Measurements from ENCODE around the gene OTUD4. TPM values are rescaled to one million over a fixed set of nuclear protein-coding genes. Genes with fewer than 3 reads are reported as not detected.

Gene OTUD4
- total RNA-seq, 1 experiment from 2014 or later: 13.6 TPM

DNA sequence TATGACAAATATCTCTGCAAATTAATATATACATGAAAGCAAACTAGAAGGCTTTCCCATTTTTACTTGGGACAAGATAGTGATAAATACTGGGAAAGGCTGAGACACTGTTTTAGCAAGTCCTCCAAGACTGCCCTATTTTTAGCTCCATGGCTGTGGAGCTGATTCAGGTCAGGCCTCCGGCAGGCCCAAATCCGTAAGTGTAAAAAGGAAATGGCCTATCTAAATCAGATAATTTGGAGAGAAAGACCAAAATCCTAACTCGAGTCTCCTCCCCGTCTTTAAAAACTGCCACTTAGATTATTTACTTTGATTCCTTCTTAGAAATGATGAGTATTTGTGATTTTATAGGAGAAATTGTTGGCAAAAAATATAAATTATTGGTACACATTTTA, 2.9 kb downstream of the OTUD4 start:
- TF ChIP-seq, protein P1, sequence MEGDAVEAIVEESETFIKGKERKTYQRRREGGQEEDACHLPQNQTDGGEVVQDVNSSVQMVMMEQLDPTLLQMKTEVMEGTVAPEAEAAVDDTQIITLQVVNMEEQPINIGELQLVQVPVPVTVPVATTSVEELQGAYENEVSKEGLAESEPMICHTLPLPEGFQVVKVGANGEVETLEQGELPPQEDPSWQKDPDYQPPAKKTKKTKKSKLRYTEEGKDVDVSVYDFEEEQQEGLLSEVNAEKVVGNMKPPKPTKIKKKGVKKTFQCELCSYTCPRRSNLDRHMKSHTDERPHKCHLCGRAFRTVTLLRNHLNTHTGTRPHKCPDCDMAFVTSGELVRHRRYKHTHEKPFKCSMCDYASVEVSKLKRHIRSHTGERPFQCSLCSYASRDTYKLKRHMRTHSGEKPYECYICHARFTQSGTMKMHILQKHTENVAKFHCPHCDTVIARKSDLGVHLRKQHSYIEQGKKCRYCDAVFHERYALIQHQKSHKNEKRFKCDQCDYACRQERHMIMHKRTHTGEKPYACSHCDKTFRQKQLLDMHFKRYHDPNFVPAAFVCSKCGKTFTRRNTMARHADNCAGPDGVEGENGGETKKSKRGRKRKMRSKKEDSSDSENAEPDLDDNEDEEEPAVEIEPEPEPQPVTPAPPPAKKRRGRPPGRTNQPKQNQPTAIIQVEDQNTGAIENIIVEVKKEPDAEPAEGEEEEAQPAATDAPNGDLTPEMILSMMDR (conservative IDR thresholded peaks at IDR 0.05; ENCODE audit: low read depth, low read length): no peak
- TF ChIP-seq EZH2phosphoT487 (IDR thresholded peaks at IDR 0.05; ENCODE audit: borderline replicate concordance, low read length) (no peak), EZH2 (IDR thresholded peaks at IDR 0.05; ENCODE audit: low read length, unreplicated experiment) (no peak)
- Histone ChIP-seq H3K27ac (ENCODE audit: low read length) (peak overlapping the region; percentile 15), H3K36me3 (ENCODE audit: low read depth, low read length) (peaks cover 15% of the 10 kb centered on the region), H2AFZ (ENCODE audit: low read length) (no peak overlapping the region), H3K4me1 (ENCODE audit: insufficient read depth, low read length) (peaks cover 21% of the 10 kb centered on the region), H3K4me3 (ENCODE audit: low read length) (peak overlapping the region; percentile 87), H3K9me3 (ENCODE audit: low read length) (no peaks in the 10 kb centered on the region), H3K27me3 (ENCODE audit: low read length) (no peaks in the 10 kb centered on the region), H3K9me2 (replicated peaks; ENCODE audit: low read length) (no peaks in the 10 kb centered on the region), H3F3A (ENCODE audit: low read length, unreplicated experiment) (no peaks in the 10 kb centered on the region), H4K20me1 (ENCODE audit: low read length) (peaks cover 29% of the 10 kb centered on the region), H3K4me2 (ENCODE audit: low read length) (peak overlapping the region; percentile 88), H3K9ac (ENCODE audit: low read length) (peak overlapping the region; percentile 92), H3K79me2 (ENCODE audit: low read length) (peaks cover 69% of the 10 kb centered on the region)
- intact Hi-C loops (cut with micrococcal nuclease): no loop called here
- ChIA-PET POLR2A (ENCODE audit: unreplicated experiment) (interaction anchor here (0.6 to 0.8 kb wide), 3 partner anchors 16 to 631 kb away, joined by 3 to 5 read pairs (median 4); no protein-coding TSS in a partner anchor), CTCF (interaction anchor here (0.8 kb wide), 1 partner anchor 439 kb away, joined by 3 read pairs; no protein-coding TSS in a partner anchor)
- ATAC-seq (no peak), DNase-seq (peak; percentile 13)
- BruUV-seq (replicated peaks): no TSS peak

DNA sequence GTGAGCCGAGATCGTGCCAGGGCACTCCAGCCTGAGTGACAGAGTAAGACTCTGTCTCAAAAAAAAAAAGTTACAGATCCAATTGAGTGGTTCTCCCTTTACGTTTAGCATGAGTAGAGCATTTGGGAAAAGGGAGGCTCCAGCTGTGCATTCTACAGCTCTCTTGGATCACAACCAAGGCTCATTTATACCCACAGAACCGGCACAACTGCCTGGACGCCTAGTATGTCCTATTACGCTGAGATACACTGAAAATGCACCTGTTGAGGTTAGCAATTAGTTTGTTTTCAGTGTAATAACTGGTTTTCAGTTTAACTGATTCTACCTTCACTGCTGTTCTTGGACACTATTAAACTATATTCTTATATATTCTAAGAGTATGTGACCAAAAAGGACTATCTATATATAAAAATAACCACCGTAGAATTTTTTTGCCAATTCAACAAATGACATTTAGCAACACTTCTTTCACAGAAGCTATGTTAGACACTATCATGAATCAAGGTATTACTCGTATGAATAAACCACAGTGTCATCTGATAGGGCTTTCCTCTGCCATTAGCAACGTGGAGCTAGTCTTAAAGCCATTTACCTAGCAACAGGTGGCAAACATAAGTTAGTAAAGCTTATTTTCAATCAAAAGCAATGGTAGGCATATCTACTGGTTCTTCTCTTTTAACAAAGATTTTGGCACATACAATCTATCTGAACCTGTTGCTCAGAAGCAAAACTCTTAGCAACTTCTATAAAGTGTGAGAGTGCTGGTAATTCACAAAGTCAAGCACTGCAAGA, 3.6 kb downstream of the OTUD4 start:
- Histone ChIP-seq H3K9me2 (replicated peaks; ENCODE audit: low read length) (no peaks in the 10 kb centered on the region), H3K36me3 (ENCODE audit: low read depth, low read length) (peaks cover 21% of the 10 kb centered on the region), H4K20me1 (ENCODE audit: low read length) (peaks cover 29% of the 10 kb centered on the region), H3K9me3 (ENCODE audit: low read length) (no peaks in the 10 kb centered on the region), H3F3A (ENCODE audit: low read length, unreplicated experiment) (no peaks in the 10 kb centered on the region), H3K27me3 (ENCODE audit: low read length) (no peaks in the 10 kb centered on the region), H2AFZ (ENCODE audit: low read length) (no peak overlapping the region), H3K4me2 (ENCODE audit: low read length) (peak overlapping the region; percentile 88), H3K79me2 (ENCODE audit: low read length) (peaks cover 75% of the 10 kb centered on the region), H3K4me3 (ENCODE audit: low read length) (peak overlapping the region; percentile 87), H3K9ac (ENCODE audit: low read length) (peak overlapping the region; percentile 92), H3K27ac (ENCODE audit: low read length) (no peak overlapping the region), H3K4me1 (ENCODE audit: insufficient read depth, low read length) (peaks cover 21% of the 10 kb centered on the region)
- intact Hi-C loops (cut with micrococcal nuclease): no loop called here
- ChIA-PET CTCF (no interaction called here), POLR2A (ENCODE audit: unreplicated experiment) (interaction anchor here (0.5 to 0.8 kb wide), 4 partner anchors 16 to 1996 kb away, joined by 3 to 5 read pairs (median 4); no protein-coding TSS in a partner anchor)
- no TSS peak for BruUV-seq (replicated peaks)
- ATAC-seq: no peak
- peak; percentile 48 for DNase-seq
- no peak for TF ChIP-seq EZH2 (IDR thresholded peaks at IDR 0.05; ENCODE audit: low read length, unreplicated experiment)
- TF ChIP-seq, protein P1 (conservative IDR thresholded peaks at IDR 0.05; ENCODE audit: low read depth, low read length): no peak
- TF ChIP-seq EZH2phosphoT487 (IDR thresholded peaks at IDR 0.05; ENCODE audit: borderline replicate concordance, low read length): no peak

DNA sequence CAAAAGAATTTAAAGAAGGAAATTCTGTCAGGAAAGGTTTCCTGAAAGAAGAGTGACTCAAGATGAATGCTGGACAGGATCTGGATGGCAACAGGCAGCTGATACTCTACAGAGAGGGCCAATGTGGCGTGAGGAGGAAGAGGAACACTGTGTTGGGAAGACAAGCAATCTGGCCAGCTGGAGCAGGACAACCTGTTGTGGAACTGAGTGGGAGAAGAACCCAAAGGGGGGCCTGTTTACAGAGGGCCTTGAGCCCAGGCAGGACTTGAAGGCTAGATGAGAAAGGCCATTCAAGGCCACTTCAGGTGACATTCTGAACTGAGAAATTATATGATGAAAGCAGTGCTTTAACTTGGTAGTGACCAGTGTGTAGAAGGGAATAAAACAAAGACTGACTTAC, 8.5 kb downstream of the OTUD4 start:
- DNase-seq: no peak
- Histone ChIP-seq H3K36me3 (ENCODE audit: low read depth, low read length) (peaks cover 42% of the 10 kb centered on the region), H3K4me3 (ENCODE audit: low read length) (no peak overlapping the region), H3K79me2 (ENCODE audit: low read length) (peaks cover 68% of the 10 kb centered on the region), H3K4me1 (ENCODE audit: insufficient read depth, low read length) (peaks cover 5% of the 10 kb centered on the region), H3K9me3 (ENCODE audit: low read length) (no peaks in the 10 kb centered on the region), H3K9me2 (replicated peaks; ENCODE audit: low read length) (no peaks in the 10 kb centered on the region), H3K4me2 (ENCODE audit: low read length) (no peak overlapping the region), H4K20me1 (ENCODE audit: low read length) (peaks cover 10% of the 10 kb centered on the region), H3K27me3 (ENCODE audit: low read length) (no peaks in the 10 kb centered on the region), H3K9ac (ENCODE audit: low read length) (no peak overlapping the region), H3F3A (ENCODE audit: low read length, unreplicated experiment) (no peaks in the 10 kb centered on the region), H3K27ac (ENCODE audit: low read length) (no peak overlapping the region), H2AFZ (ENCODE audit: low read length) (no peak overlapping the region)
- no peak for ATAC-seq
- TF ChIP-seq EZH2 (IDR thresholded peaks at IDR 0.05; ENCODE audit: low read length, unreplicated experiment) (no peak), EZH2phosphoT487 (IDR thresholded peaks at IDR 0.05; ENCODE audit: borderline replicate concordance, low read length) (no peak)
- TF ChIP-seq, protein P1 (conservative IDR thresholded peaks at IDR 0.05; ENCODE audit: low read depth, low read length): no peak
- no TSS peak for BruUV-seq (replicated peaks)
- intact Hi-C loops (cut with micrococcal nuclease): no loop called here
- CTCF ChIA-PET: no interaction called here
- POLR2A ChIA-PET (ENCODE audit: unreplicated experiment): no interaction called here
